ENCODE measurements around the gene RAB6C.
"Not testable (repeated sequence)": the region's sequence is repeated elsewhere in the genome, so short reads cannot be mapped to it uniquely, and the experiment has no call there.

RAB6C gene

GRCh38 chr2:130016701-130017100 lies 37.2 kb downstream of the RAB6C start:
- DNase-seq (ENCODE audit: low read depth); H3K4me3 ChIP-seq (ENCODE audit: low read depth, low read length): not testable (repeated sequence)

- DNase-seq (ENCODE audit: low read depth): no peak
- H3K4me3 ChIP-seq (ENCODE audit: low read depth, low read length): no peak overlapping the region
- no peak for TF ChIP-seq CTCF (conservative IDR thresholded peaks at IDR 0.05; ENCODE audit: low read depth, low read length)
Observed at GRCh38 chr2:130019402-130019801, 39.9 kb downstream of the RAB6C start.

GRCh38 chr2:130020069-130020468 lies 40.6 kb downstream of the RAB6C start:
- DNase-seq (ENCODE audit: low read depth); H3K4me3 ChIP-seq (ENCODE audit: low read depth, low read length): not testable (repeated sequence)

GRCh38 chr2:130025931-130026330 lies 46.5 kb downstream of the RAB6C start:
- DNase-seq (ENCODE audit: low read depth); H3K4me3 ChIP-seq (ENCODE audit: low read depth, low read length): not testable (repeated sequence)
